ENCODE data around the gene HDGFL3.

HDGFL3 gene

DNA sequence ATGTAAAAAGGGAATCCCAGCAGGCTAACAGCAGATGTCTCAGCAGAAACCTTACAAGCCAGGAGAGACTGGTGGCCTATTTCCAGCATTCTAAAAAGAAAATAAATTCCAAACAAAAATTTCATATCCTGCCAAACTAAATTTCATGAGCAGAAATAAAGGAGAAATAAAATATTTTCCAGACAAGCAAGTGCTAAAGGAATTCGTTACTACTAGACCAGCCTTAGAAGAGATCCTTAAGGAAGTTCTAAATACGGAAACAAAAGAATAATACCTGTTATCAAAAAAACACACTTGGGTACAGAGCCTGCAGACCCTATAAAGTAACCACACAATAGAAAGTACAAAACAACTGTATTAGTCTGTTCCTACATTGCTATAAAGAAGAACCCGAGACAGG, 41.4 kb downstream of the HDGFL3 start:
- in situ Hi-C loops (cut with HindIII; ENCODE audit: low sequenced_read_pairs), result no loop called here
- no peak for TF ChIP-seq CTCF (IDR thresholded peaks at IDR 0.05; ENCODE audit: low read depth, low read length, missing control alignments)
- no peak for DNase-seq (ENCODE audit: low read depth)
- H3K4me3 ChIP-seq (ENCODE audit: low read depth, low read length), result no peak overlapping the region

GRCh38 chr15:83164771-83165404, 42.7 kb downstream of the HDGFL3 start:
- in situ Hi-C loops (cut with HindIII; ENCODE audit: low sequenced_read_pairs), result loop anchor here (5.0 kb wide), 1 partner anchor 43 kb away; no protein-coding TSS in a partner anchor
- H3K4me3 ChIP-seq (ENCODE audit: low read depth, low read length), result no peak overlapping the region

GRCh38 chr15:83164111-83164770, 43.4 kb downstream of the HDGFL3 start:
- no peak for TF ChIP-seq CTCF (IDR thresholded peaks at IDR 0.05; ENCODE audit: low read depth, low read length, missing control alignments)
- in situ Hi-C loops (cut with HindIII; ENCODE audit: low sequenced_read_pairs), result loop anchor here (5.0 kb wide), 1 partner anchor 42 kb away; no protein-coding TSS in a partner anchor
- H3K4me3 ChIP-seq (ENCODE audit: low read depth, low read length), result no peak overlapping the region
- no peak for DNase-seq (ENCODE audit: low read depth)

More at GRCh38 chr15:83164771-83165404, 42.7 kb downstream of the HDGFL3 start:
- peak; percentile 19 for DNase-seq (ENCODE audit: low read depth)
- no peak for TF ChIP-seq CTCF (IDR thresholded peaks at IDR 0.05; ENCODE audit: low read depth, low read length, missing control alignments)

GRCh38 chr15:83163032-83163431, 44.6 kb downstream of the HDGFL3 start:
- no peak overlapping the region for H3K4me3 ChIP-seq (ENCODE audit: low read depth, low read length)
- in situ Hi-C loops (cut with HindIII; ENCODE audit: low sequenced_read_pairs), result loop anchor here (5.0 kb wide), 1 partner anchor 41 kb away; no protein-coding TSS in a partner anchor
- no peak for TF ChIP-seq CTCF (IDR thresholded peaks at IDR 0.05; ENCODE audit: low read depth, low read length, missing control alignments)
- no peak for DNase-seq (ENCODE audit: low read depth)

- no peak for TF ChIP-seq CTCF (IDR thresholded peaks at IDR 0.05; ENCODE audit: low read depth, low read length, missing control alignments)
- no peak for DNase-seq (ENCODE audit: low read depth)
- in situ Hi-C loops (cut with HindIII; ENCODE audit: low sequenced_read_pairs), result loop anchor here (5.0 kb wide), 1 partner anchor 38 kb away; no protein-coding TSS in a partner anchor
These were observed 46.9 kb downstream of the HDGFL3 start for GRCh38 chr15:83160741-83161140.

GRCh38 chr15:83158393-83158792, 49.2 kb downstream of the HDGFL3 start:
- TF ChIP-seq CTCF (IDR thresholded peaks at IDR 0.05; ENCODE audit: low read depth, low read length, missing control alignments), result no peak
- no peak overlapping the region for H3K4me3 ChIP-seq (ENCODE audit: low read depth, low read length)
- no peak for DNase-seq (ENCODE audit: low read depth)
- in situ Hi-C loops (cut with HindIII; ENCODE audit: low sequenced_read_pairs), result no loop called here

More at GRCh38 chr15:83160741-83161140, 46.9 kb downstream of the HDGFL3 start:
- no peak overlapping the region for H3K4me3 ChIP-seq (ENCODE audit: low read depth, low read length)
